Loucy (cell line): ENCODE measurements around the gene UAP1L1.

ENCODE experiments used
- H2AFZ ChIP-seq: fragments of 200-600 bp; sonication (generic); 2 replicates; pipeline ENCODE4 v1.6.0; 2016; ENCODE audit warnings: antibody characterized with exemption, mild to moderate bottlenecking, low read length, moderate library complexity
- H3F3A ChIP-seq: fragments of 200-600 bp; 2 replicates; pipeline ENCODE4 v1.6.0; 2016; ENCODE audit warnings: antibody characterized with exemption, low read depth, mild to moderate bottlenecking
- H3K27me3 ChIP-seq: fragments of 200-600 bp; sonication (generic); 2 replicates; pipeline ENCODE4 v1.6.1; 2014; ENCODE audit warnings: low read length, mild to moderate bottlenecking; ENCODE audit not compliant: insufficient read depth, poor library complexity, severe bottlenecking
- H3K36me3 ChIP-seq: fragments of 200-600 bp; sonication (generic); 2 replicates; pipeline ENCODE4 v1.6.1; 2016; ENCODE audit warnings: low read length; ENCODE audit not compliant: insufficient read depth
- H3K4me1 ChIP-seq: fragments of 200-600 bp; sonication (generic); 2 replicates; pipeline ENCODE4 v1.5.1; 2014; ENCODE audit warnings: low read length, mild to moderate bottlenecking; ENCODE audit not compliant: insufficient read depth, poor library complexity, severe bottlenecking
- H3K4me2 ChIP-seq: fragments of 200-600 bp; sonication (generic); 2 replicates; pipeline ENCODE4 v1.6.0; 2014; ENCODE audit warnings: antibody characterized with exemption, low read length, low read depth, mild to moderate bottlenecking; ENCODE audit not compliant: poor library complexity, severe bottlenecking
- H3K4me3 ChIP-seq: fragments of 200-600 bp; sonication (generic); 2 replicates; pipeline ENCODE4 v1.5.1; 2014; ENCODE audit warnings: low read length, mild to moderate bottlenecking, mixed read lengths; ENCODE audit not compliant: poor library complexity, severe bottlenecking
- H3K79me2 ChIP-seq: fragments of 200-600 bp; sonication (generic); 2 replicates; pipeline ENCODE4 v1.6.1; 2014; ENCODE audit warnings: low read length; ENCODE audit not compliant: insufficient read depth
- H3K9ac ChIP-seq: fragments of 200-600 bp; sonication (generic); 2 replicates; pipeline ENCODE4 v1.6.0; 2014; ENCODE audit warnings: mild to moderate bottlenecking, low read depth, low read length, moderate library complexity; ENCODE audit not compliant: poor library complexity, severe bottlenecking
- H3K9me2 ChIP-seq: fragments of 200-600 bp; sonication (generic); replicated peaks from 2 replicates; pipeline ENCODE4 v1.6.1; 2016; ENCODE audit warnings: low read depth, low read length, mixed read lengths
- H3K9me3 ChIP-seq: fragments of 200-600 bp; sonication (generic); 2 replicates; pipeline ENCODE4 v1.6.1; 2014; ENCODE audit warnings: mild to moderate bottlenecking, antibody characterized with exemption, low read length, low read depth; ENCODE audit not compliant: insufficient read depth
- H4K20me1 ChIP-seq: fragments of 200-600 bp; sonication (generic); 2 replicates; pipeline ENCODE4 v1.6.0; 2014; ENCODE audit warnings: antibody characterized with exemption, low read length, mild to moderate bottlenecking; ENCODE audit not compliant: insufficient read depth, poor library complexity, severe bottlenecking
- CTCF ChIP-seq: fragments of 200-600 bp; sonication (generic); conservative IDR thresholded peaks from 2 replicates; pipeline ENCODE4 v1.5.1; 2014; ENCODE audit warnings: mild to moderate bottlenecking, antibody characterized with exemption, low read length
- EZH2phosphoT487 ChIP-seq: fragments of 200-600 bp; IDR thresholded peaks from 2 replicates; pipeline ENCODE4 v1.6.1; 2018; ENCODE audit warnings: antibody characterized with exemption, mild to moderate bottlenecking, moderate library complexity, borderline replicate concordance

Gene UAP1L1

GRCh38 chr9:137038916-137039315 is 38.4 kb upstream of the UAP1L1 start:
- H3K9ac ChIP-seq, result no peak overlapping the region
- no peaks in the 10 kb centered on the region for H3K27me3 ChIP-seq
- no peak overlapping the region for H3K4me3 ChIP-seq
- H3K9me3 ChIP-seq, result no peaks in the 10 kb centered on the region
- peaks cover 8% of the 10 kb centered on the region for H4K20me1 ChIP-seq
- H2AFZ ChIP-seq, result no peak overlapping the region
- 0 out of 2 replicates have a peak, but pooled peaks cover under 1% of the 10 kb centered on the region for H3F3A ChIP-seq
- H3K4me2 ChIP-seq, result no peak overlapping the region
- H3K79me2 ChIP-seq, result peaks cover 7% of the 10 kb centered on the region; the same call in 1 of the 2 replicates
- no peaks in the 10 kb centered on the region for H3K36me3 ChIP-seq
- peaks cover 14% of the 10 kb centered on the region for H3K4me1 ChIP-seq
- no peaks in the 10 kb centered on the region for H3K9me2 ChIP-seq
- no peak for TF ChIP-seq CTCF
- TF ChIP-seq EZH2phosphoT487, result no peak

- no peaks in the 10 kb centered on the region for H3K9me3 ChIP-seq
- H4K20me1 ChIP-seq, result peaks cover 17% of the 10 kb centered on the region
- TF ChIP-seq CTCF (no peak), EZH2phosphoT487 (no peak)
- H3K79me2 ChIP-seq, result peaks cover 14% of the 10 kb centered on the region; the same call in 1 of the 2 replicates
- no peaks in the 10 kb centered on the region for H3K36me3 ChIP-seq
- no peak overlapping the region for H2AFZ ChIP-seq
- no peak overlapping the region for H3K4me2 ChIP-seq
- no peak overlapping the region for H3K9ac ChIP-seq
- H3K4me3 ChIP-seq, result no peak overlapping the region
- H3K4me1 ChIP-seq, result peaks cover 18% of the 10 kb centered on the region
- H3K27me3 ChIP-seq, result no peaks in the 10 kb centered on the region
- no peaks in the 10 kb centered on the region for H3F3A ChIP-seq
- no peaks in the 10 kb centered on the region for H3K9me2 ChIP-seq
These were observed 37.5 kb upstream of the UAP1L1 start for GRCh38 chr9:137039611-137040366.

GRCh38 chr9:137040568-137040967 is 36.7 kb upstream of the UAP1L1 start:
- Histone ChIP-seq H3K4me1 (peaks cover 19% of the 10 kb centered on the region), H2AFZ (no peak overlapping the region), H4K20me1 (peaks cover 23% of the 10 kb centered on the region), H3K9ac (no peak overlapping the region), H3F3A (no peaks in the 10 kb centered on the region), H3K9me2 (no peaks in the 10 kb centered on the region), H3K79me2 (peaks cover 21% of the 10 kb centered on the region; the same call in 1 of the 2 replicates), H3K9me3 (no peaks in the 10 kb centered on the region), H3K4me3 (no peak overlapping the region), H3K27me3 (no peaks in the 10 kb centered on the region), H3K36me3 (no peaks in the 10 kb centered on the region), H3K4me2 (no peak overlapping the region)
- TF ChIP-seq CTCF (no peak), EZH2phosphoT487 (no peak)
